Caco-2 (cell line): ENCODE data around the gene PLEKHG2. TPM values are rescaled to one million over a fixed set of nuclear protein-coding genes. Genes with fewer than 3 reads are reported as not detected.

Experiments
- BruUV-seq: library from RNA; stranded (reverse); fragments of 400-500 nt; replicated peaks from 2 replicates; lab custom pipeline; 2021; lab: Mats Ljungman, UMichigan
- CTCF ChIA-PET: fragments of 300-600 bp; sonication (Branson Sonifier 250); formaldehyde crosslinking; loops from one replicate; lab custom pipeline; 2022; ENCODE audit warnings: antibody characterized with exemption; lab: Charles Lee
- POLR2A ChIA-PET: fragments of 300-600 bp; sonication (Branson Sonifier 250); formaldehyde crosslinking; loops from one replicate; lab custom pipeline; 2022; ENCODE audit warnings: antibody characterized with exemption; lab: Charles Lee
- DNase-seq, 2 experiments: peaks; one replicate each; pipeline versions ENCODE4 v3.0.0 to v3.0.0-alpha.2; 2020 to 2022
- H3K27me3 ChIP-seq: replicated peaks from 2 replicates; pipeline ENCODE4 v1.6.0; 2011; ENCODE audit warnings: low read length; ENCODE audit not compliant: control insufficient read depth, insufficient read depth
- H3K36me3 ChIP-seq: 2 replicates; pipeline ENCODE4 v1.5.1; 2011; ENCODE audit warnings: low read length; ENCODE audit not compliant: control insufficient read depth, insufficient read depth
- H3K4me1 ChIP-seq: fragments of 250-450 bp; sonication (Bioruptor Pico); 2 replicates; pipeline ENCODE4 v1.5.1; 2020; ENCODE audit warnings: mild to moderate bottlenecking
- H3K4me3 ChIP-seq: 2 replicates; pipeline ENCODE4 v1.5.1; 2011; ENCODE audit warnings: low read depth, mild to moderate bottlenecking, control low read depth, low read length
- H3K9me3 ChIP-seq: fragments of 250-450 bp; sonication (Bioruptor Pico); 2 replicates; pipeline ENCODE4 v1.5.1; 2020; ENCODE audit warnings: mild to moderate bottlenecking, moderate library complexity
- H3K27ac Mint-ChIP-seq: one replicate; pipeline ENCODE4 v1.8.0; 2022; ENCODE audit warnings: mixed read lengths; ENCODE audit not compliant: unreplicated experiment
- H3K27me3 Mint-ChIP-seq: one replicate; pipeline ENCODE4 v1.8.0; 2022; ENCODE audit warnings: mixed read lengths; ENCODE audit not compliant: insufficient read depth, unreplicated experiment
- H3K36me3 Mint-ChIP-seq: one replicate; pipeline ENCODE4 v1.8.0; 2022; ENCODE audit warnings: mild to moderate bottlenecking, mixed read lengths; ENCODE audit not compliant: insufficient read depth, unreplicated experiment
- H3K4me1 Mint-ChIP-seq: one replicate; pipeline ENCODE4 v1.8.0; 2022; ENCODE audit warnings: low read depth, mixed read lengths; ENCODE audit not compliant: unreplicated experiment
- H3K4me3 Mint-ChIP-seq: one replicate; pipeline ENCODE4 v1.8.0; 2022; ENCODE audit warnings: mild to moderate bottlenecking, moderate library complexity, mixed read lengths; ENCODE audit not compliant: unreplicated experiment
- H3K9me3 Mint-ChIP-seq: one replicate; pipeline ENCODE4 v1.8.0; 2022; ENCODE audit warnings: mixed read lengths; ENCODE audit not compliant: unreplicated experiment
- CTCF ChIP-seq, 2 experiments: fragments of 200-600 bp in 1 of 2; IDR thresholded peaks; 1 replicate in 1 of 2; 2 replicates in 1 of 2; pipeline versions ENCODE4 v1.5.1 to v1.8.0; 2011 to 2022; ENCODE audit warnings: antibody characterized with exemption in 1 of 2, control low read depth in 1 of 2, inconsistent platforms in 1 of 2, low read depth in 1 of 2, low read length in 1 of 2, mild to moderate bottlenecking in 1 of 2, moderate library complexity in 1 of 2; ENCODE audit not compliant: insufficient read depth in 1 of 2, severe bottlenecking in 1 of 2, unreplicated experiment in 1 of 2
- intact Hi-C: fragments of 100-400 bp; cut with micrococcal nuclease; formaldehyde crosslinking; loops from one replicate; pipeline ENCODE4 v1.10.0; 2022; ENCODE audit not compliant: unreplicated experiment
- total RNA-seq: library from RNA; stranded (reverse); gene quantifications from 2 replicates; pipeline ENCODE4 v1.2.3, GENCODE V29; 2022

The PLEKHG2 gene
- total RNA-seq, 1 experiment from 2014 or later, result 49.8 TPM

DNA sequence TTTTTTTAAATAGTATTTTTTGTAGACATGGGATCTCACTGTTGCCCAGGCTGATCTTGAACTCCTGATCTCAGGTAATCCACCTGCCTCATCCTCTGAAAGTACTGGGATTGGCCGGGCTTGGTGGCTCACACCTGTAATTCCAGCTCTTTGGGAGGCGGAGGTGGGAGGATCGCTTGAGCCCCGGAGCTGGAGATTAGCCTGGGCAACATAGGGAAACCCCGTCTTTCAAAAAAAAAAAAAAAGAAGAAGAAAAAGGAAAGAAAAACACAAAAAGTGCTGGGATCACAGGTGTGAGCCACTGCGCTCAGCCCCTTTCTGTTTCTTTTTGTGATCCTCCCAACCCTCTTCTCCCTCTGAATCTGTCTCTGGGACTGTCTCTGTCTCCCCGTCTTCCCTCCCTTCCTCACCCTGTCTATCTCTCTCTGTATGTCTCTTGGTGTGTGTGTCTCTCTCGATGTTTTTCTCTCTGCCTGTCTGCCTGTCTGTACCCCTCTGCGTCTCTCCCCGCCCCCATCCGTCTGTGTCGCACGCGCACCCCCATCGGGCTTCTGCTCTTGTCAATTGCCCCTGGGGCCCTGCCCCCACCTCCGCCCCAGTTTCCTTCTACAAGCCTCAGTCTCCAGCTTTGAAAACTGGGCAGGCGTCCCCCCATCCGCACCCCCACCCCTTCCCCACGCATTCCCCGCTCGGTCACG is 6.4 kb upstream of the PLEKHG2 start:
- ChIA-PET POLR2A (interaction anchor here (0.6 to 4.1 kb wide), 5 partner anchors 8 to 30 kb away, joined by 3 to 27 read pairs (median 5); partner anchors contain the start of genes MED29, PAF1 and RPS16), CTCF (interaction anchor here (0.6 to 4.1 kb wide), 2 partner anchors 9 to 643 kb away, joined by 4 to 17 read pairs; no protein-coding TSS in a partner anchor)
- Mint-ChIP-seq H3K9me3 (no peaks in the 10 kb centered on the region), H3K4me1 (peaks cover 31% of the 10 kb centered on the region), H3K27me3 (no peaks in the 10 kb centered on the region), H3K27ac (peak overlapping the region; percentile 90), H3K36me3 (peaks cover 85% of the 10 kb centered on the region), H3K4me3 (peak overlapping the region; percentile 77)
- intact Hi-C loops, result no loop called here
- H3K36me3 ChIP-seq, result peaks cover 4% of the 10 kb centered on the region; the same call in 1 of the 2 replicates
- TF ChIP-seq CTCF (IDR thresholded peaks at IDR 0.05; ENCODE audit: insufficient read depth in 1 of 2, low read depth in 1 of 2, low read length in 1 of 2, severe bottlenecking in 1 of 2, unreplicated experiment in 1 of 2), result no peak
- peak overlapping the region; percentile 94 for H3K4me3 ChIP-seq
- no peaks in the 10 kb centered on the region for H3K9me3 ChIP-seq
- no peak for DNase-seq
- H3K4me1 ChIP-seq, result peaks cover 38% of the 10 kb centered on the region
- no peaks in the 10 kb centered on the region for H3K27me3 ChIP-seq
- BruUV-seq, result no TSS peak

DNA sequence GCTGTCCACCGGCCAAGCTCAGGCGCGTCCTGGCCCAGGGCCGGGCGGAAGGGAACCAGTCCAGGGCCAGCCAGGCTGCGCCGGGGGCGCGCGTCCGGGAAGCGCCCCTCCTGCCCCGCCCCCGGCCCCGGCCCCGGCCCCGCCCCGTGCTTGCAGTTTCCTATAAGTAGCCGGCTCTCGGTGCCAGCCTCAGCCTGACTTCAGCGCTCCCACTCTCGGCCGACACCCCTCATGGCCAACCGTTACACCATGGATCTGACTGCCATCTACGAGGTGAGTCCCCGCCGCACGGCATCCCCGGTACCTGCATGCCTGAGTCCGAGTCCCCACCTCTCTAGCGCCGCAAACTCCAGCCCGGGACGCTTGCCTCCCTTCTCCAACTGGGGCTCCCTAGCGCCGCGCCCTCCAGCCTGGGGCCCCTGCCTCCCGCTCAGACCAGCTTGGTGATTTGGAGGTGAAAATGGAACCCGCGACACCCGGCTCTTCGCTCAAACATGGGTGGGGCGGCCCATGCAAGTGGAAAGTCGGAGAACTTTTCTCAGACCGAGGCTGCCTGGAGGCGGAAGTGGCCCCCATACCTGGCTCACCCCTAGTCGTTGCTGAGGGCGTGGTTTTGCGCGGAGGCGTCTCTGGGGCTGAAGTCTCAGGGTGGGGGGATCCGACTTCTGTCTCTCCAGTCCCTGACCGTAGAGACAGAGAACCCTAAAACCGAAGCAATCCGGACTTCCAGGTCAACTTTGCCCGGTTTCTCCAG is 5.6 kb upstream of the PLEKHG2 start, which contains the start of gene ZFP36:
TSS of gene ZFP36 (plus strand) at position 192 of the 754 bp plus-strand sequence. CDS start at position 250, 58 bp downstream.
- BruUV-seq, result no TSS peak
- Mint-ChIP-seq H3K27me3 (no peaks in the 10 kb centered on the region), H3K36me3 (peaks cover 85% of the 10 kb centered on the region), H3K27ac (peak within 1 kb of the TSS; percentile 90), H3K4me3 (peak within 1 kb of the TSS; percentile 77), H3K4me1 (peaks cover 32% of the 10 kb centered on the region), H3K9me3 (no peaks in the 10 kb centered on the region)
- Histone ChIP-seq H3K4me1 (peaks cover 36% of the 10 kb centered on the region), H3K9me3 (no peaks in the 10 kb centered on the region), H3K27me3 (no peaks in the 10 kb centered on the region), H3K4me3 (peak within 1 kb of the TSS; percentile 94), H3K36me3 (peaks cover 4% of the 10 kb centered on the region; the same call in 1 of the 2 replicates)
- peak in 1 of 2 experiments; percentile 0 for TF ChIP-seq CTCF (IDR thresholded peaks at IDR 0.05; ENCODE audit: insufficient read depth in 1 of 2, low read depth in 1 of 2, low read length in 1 of 2, severe bottlenecking in 1 of 2, unreplicated experiment in 1 of 2)
- intact Hi-C loops, result no loop called here
- DNase-seq, result peak; percentile 89
- POLR2A ChIA-PET, result interaction anchor here (0.6 to 4.1 kb wide), 6 partner anchors 9 to 64 kb away, joined by 3 to 27 read pairs (median 4); partner anchors contain the start of genes MED29, PAF1, RPS16 and SAMD4B
- CTCF ChIA-PET, result interaction anchor here (0.6 to 4.1 kb wide), 2 partner anchors 9 to 644 kb away, joined by 4 to 17 read pairs; no protein-coding TSS in a partner anchor

GRCh38 chr19:39407410-39407659 is 5.1 kb upstream of the PLEKHG2 start:
- Histone ChIP-seq H3K27me3 (no peaks in the 10 kb centered on the region), H3K4me3 (peak overlapping the region; percentile 94), H3K9me3 (no peaks in the 10 kb centered on the region), H3K4me1 (peaks cover 31% of the 10 kb centered on the region), H3K36me3 (peaks cover 4% of the 10 kb centered on the region; the same call in 1 of the 2 replicates)
- ChIA-PET POLR2A (interaction anchor here (0.8 to 4.1 kb wide), 3 partner anchors 9 to 65 kb away, joined by 3 to 27 read pairs (median 3); partner anchors contain the start of genes MED29, PAF1 and SAMD4B), CTCF (interaction anchor here (4.1 kb wide), 1 partner anchor 10 kb away, joined by 17 read pairs; no protein-coding TSS in a partner anchor)
- intact Hi-C loops, result no loop called here
- Mint-ChIP-seq H3K27me3 (peaks cover 3% of the 10 kb centered on the region), H3K4me1 (peaks cover 37% of the 10 kb centered on the region), H3K27ac (peak overlapping the region; percentile 90), H3K4me3 (peak overlapping the region; percentile 77), H3K9me3 (no peaks in the 10 kb centered on the region), H3K36me3 (peaks cover 85% of the 10 kb centered on the region)
- no peak for TF ChIP-seq CTCF (IDR thresholded peaks at IDR 0.05; ENCODE audit: insufficient read depth in 1 of 2, low read depth in 1 of 2, low read length in 1 of 2, severe bottlenecking in 1 of 2, unreplicated experiment in 1 of 2)
- BruUV-seq, result no TSS peak
- no peak for DNase-seq
